GM18526 (cell line): ENCODE measurements around the gene TMEM63A.

Experiments used
- POLR2A ChIP-seq: IDR thresholded peaks from 3 replicates; pipeline ENCODE4 v1.6.1; 2011; ENCODE audit not compliant: insufficient read length; ENCODE audit errors: extremely low read depth

The TMEM63A gene

DNA sequence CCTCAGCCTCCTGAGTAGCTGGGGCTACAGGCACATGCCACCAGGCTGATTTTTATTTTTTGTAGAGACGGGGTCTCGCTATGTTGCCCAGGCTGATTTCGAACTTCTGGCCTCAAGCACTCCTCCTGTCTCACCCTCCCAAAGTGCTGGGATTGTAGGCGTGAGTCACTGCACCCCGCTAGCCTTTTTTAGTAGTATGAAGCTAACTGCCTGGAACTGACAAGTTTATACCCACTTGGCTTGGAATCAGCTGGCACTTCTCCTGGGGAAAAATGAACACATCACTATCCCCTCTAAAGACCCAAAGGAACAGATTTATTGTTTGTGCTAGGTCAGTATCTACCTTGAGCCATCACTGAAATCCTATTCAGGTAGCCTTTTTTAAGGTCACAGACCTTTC is 19.0 kb downstream of the TMEM63A start:
- no peak for TF ChIP-seq POLR2A

GRCh38 chr1:225862581-225862950 is 19.6 kb downstream of the TMEM63A start:
- TF ChIP-seq POLR2A: no peak

DNA sequence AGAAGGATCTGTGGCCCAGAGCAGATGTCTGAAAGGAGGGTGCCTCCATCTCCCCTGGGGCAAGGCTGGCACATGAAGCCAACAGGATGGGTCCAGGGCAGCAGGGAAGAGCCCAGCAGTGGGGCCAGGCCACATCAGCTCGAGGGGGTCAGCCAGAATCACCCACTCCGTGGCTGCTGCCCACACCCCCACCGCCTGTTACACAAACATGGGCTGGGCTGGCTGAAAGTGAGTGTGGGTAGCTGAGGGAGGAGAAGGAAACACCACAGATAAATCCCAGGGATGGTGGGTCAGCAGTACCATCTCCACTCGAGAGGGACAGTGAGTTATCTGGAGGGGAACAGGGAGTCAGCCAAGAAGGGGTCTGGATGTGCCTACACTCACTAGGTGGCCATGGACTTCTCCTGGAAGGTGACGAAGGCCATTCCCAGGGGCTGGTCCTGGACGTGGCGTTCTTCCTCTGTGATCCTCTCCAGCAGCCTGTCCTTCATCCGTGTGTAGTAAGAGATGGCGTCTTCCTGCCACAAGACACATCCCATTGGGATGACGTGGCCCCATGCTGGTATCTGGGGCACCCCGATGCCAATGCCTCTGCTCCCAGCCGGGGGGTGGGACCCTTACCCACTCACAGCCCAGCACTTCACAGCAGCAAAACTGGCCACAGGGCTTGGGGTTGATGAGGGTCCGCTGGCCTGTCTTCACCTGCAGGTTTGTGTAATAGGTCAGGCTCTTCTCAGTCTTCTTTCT is 20.2 kb downstream of the TMEM63A start:
- TF ChIP-seq POLR2A: no peak

DNA sequence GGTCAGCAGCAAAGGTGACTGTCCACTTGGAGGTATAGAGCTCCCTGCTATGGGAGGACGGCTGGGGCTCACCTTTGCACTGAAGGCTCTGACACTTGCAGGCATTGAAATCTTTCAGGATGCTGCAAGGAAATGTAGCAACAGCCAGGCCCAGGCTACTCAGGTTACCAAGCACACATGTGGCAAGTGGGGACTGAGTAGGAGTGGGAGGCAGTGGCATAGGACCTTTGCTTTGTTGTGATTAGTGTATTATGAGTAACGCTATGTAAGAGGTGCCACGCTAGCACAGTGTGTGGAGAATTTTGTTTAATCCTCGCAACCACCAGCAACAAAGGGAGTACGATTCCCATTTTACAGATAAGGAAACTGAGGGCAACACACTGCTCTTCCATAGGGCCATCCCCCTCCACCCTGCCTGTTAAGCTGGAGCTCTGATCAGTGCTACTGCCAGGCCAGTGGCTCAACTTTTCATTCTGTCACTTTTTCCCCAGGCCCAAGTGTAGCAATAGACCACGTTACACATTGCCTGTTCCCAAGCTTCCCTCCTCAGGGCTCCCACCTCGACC is 21.2 kb downstream of the TMEM63A start:
- TF ChIP-seq POLR2A: no peak

- no peak for TF ChIP-seq POLR2A
Observed at GRCh38 chr1:225860107-225860506, 22.1 kb downstream of the TMEM63A start.

- no peak for TF ChIP-seq POLR2A
Observed at GRCh38 chr1:225859151-225859550, 23.0 kb downstream of the TMEM63A start.

- TF ChIP-seq POLR2A: no peak
Observed at GRCh38 chr1:225857256-225857655, 24.9 kb downstream of the TMEM63A start.

GRCh38 chr1:225855503-225856300 is 26.5 kb downstream of the TMEM63A start:
- no peak for TF ChIP-seq POLR2A

DNA sequence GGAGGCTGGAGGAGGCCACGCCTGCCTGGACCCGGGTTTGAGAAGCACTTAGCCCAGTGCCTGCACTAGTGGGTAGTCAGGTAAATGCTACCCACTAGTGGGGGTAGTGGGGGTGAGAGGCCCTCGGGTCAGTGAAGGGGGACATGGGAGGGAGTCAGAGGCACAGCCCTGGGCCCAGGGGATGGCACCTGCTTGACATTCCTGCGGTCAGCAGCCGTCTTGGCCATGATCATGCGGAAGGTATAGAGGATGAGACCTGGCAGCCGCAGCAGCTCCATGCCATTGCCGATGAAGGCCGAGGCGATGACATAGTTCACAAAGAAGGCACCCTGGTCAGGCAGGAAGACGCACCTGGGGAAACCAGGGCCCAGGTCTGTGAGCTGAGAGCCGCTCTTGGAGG is 28.7 kb downstream of the TMEM63A start:
- TF ChIP-seq POLR2A: no peak

DNA sequence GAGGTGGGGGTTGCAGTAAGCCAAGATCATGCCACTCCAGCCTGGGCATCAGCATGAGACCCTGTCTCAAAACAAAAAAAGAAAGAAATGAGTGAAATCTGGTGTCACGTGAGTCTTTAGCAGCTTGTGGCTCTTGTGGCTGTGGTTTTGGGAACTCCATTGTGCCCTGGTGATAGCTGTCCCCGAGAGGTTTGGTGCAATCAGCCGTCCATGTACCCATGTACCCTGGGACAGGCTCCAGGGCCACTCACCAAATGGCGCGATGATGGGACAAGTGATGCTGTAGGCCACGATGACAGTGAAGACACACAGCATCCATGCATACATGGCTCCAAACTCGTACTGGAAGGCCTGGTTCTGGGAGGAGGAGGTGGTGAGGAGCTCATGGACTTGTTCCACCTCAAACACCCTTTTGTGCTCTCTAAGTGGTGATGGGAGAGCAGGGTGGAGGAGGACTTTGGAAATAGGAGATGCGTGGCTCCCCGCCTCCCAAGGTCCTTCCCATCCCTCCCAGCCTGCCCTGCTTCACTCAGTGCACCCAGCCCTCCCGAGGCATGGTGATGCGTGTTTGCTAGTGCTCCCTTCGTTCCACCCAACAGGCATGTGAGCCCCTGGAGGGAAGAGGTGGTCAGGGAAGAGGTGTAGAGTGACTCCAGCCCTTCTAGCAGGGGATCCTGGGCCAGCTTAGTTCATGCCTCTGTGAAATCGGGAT is 29.6 kb downstream of the TMEM63A start:
- no peak for TF ChIP-seq POLR2A

- no peak for TF ChIP-seq POLR2A
Observed at GRCh38 chr1:225851805-225852204, 30.4 kb downstream of the TMEM63A start.

DNA sequence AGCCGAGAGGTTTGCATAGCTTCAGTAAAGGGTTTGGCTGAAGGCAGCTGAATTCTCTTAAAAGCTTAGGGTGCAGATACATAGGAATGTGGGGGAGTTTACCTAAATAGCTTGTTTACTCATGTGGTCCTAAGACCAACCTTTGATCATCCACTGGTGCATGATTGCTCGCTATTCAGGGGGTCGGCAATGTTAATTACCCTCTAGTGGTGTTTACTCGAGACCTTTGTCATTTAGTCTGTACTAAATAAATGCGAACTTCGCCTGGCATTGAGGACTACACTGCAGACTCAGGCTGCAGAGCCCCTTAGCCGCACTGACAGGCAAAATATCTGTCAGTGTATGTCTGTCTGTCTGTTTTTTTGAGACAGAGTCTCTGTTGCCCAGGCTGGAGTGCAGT is 31.8 kb downstream of the TMEM63A start:
- TF ChIP-seq POLR2A: no peak

DNA sequence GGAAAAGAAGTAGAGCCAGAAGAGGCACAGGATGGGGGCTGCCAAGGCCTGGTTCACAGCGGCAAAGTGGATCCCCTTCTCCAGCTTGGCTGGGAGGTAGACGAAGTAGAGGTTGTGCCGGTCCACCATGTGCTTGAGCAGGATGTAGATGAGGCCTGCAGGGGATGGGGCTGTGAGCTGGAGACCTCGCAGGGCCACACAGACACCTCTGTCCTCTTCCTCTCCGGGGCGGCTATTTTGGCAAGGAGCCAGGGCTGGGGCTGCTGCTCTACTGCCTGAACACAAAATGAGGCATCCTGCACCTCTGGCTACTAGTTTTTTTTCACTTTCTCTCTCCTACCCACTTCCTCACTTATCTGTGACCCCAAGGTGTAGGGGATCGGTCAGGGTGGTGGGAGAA is 32.3 kb downstream of the TMEM63A start:
- TF ChIP-seq POLR2A: no peak

- TF ChIP-seq POLR2A: no peak
Observed at GRCh38 chr1:225848030-225848955, 33.9 kb downstream of the TMEM63A start.

GRCh38 chr1:225847610-225848009 is 34.6 kb downstream of the TMEM63A start:
- TF ChIP-seq POLR2A: no peak
